ENCODE results near the gene SCN5A.

SCN5A gene

GRCh38 chr3:38617586-38617985 is 31.9 kb downstream of the SCN5A start:
- Histone ChIP-seq H3K4me3 (ENCODE audit: low read depth, low read length) (no peak overlapping the region), H3K9me3 (no peaks in the 10 kb centered on the region), H3K4me1 (no peaks in the 10 kb centered on the region), H3K27me3 (no peaks in the 10 kb centered on the region), H3K36me3 (no peaks in the 10 kb centered on the region)
- no peak for DNase-seq
- TF ChIP-seq CTCF (IDR thresholded peaks at IDR 0.05; ENCODE audit: low read depth, low read length): no peak

GRCh38 chr3:38617137-38617536 is 32.4 kb downstream of the SCN5A start:
- Histone ChIP-seq H3K27me3 (no peaks in the 10 kb centered on the region), H3K9me3 (no peaks in the 10 kb centered on the region), H3K36me3 (no peaks in the 10 kb centered on the region), H3K4me3 (ENCODE audit: low read depth, low read length) (no peak overlapping the region), H3K4me1 (no peaks in the 10 kb centered on the region)
- no peak for TF ChIP-seq CTCF (IDR thresholded peaks at IDR 0.05; ENCODE audit: low read depth, low read length)
- DNase-seq: no peak

- Histone ChIP-seq H3K9me3 (no peaks in the 10 kb centered on the region), H3K36me3 (no peaks in the 10 kb centered on the region), H3K4me3 (ENCODE audit: low read depth, low read length) (no peak overlapping the region), H3K27me3 (no peaks in the 10 kb centered on the region), H3K4me1 (no peaks in the 10 kb centered on the region)
- no peak for TF ChIP-seq CTCF (IDR thresholded peaks at IDR 0.05; ENCODE audit: low read depth, low read length)
- DNase-seq: no peak
Observed at GRCh38 chr3:38616658-38617057, 32.8 kb downstream of the SCN5A start.

- no peaks in the 10 kb centered on the region for H3K9me3 ChIP-seq
- no peak overlapping the region for H3K4me3 ChIP-seq (ENCODE audit: low read depth, low read length)
- no peaks in the 10 kb centered on the region for H3K27me3 ChIP-seq
- no peaks in the 10 kb centered on the region for H3K36me3 ChIP-seq
- no peaks in the 10 kb centered on the region for H3K4me1 ChIP-seq
- DNase-seq: no peak
- TF ChIP-seq CTCF (IDR thresholded peaks at IDR 0.05; ENCODE audit: low read depth, low read length): no peak
Observed at GRCh38 chr3:38616111-38616510, 33.4 kb downstream of the SCN5A start.

GRCh38 chr3:38614651-38615352 is 34.7 kb downstream of the SCN5A start:
- no peak for TF ChIP-seq CTCF (IDR thresholded peaks at IDR 0.05; ENCODE audit: low read depth, low read length)
- no peak overlapping the region for H3K4me3 ChIP-seq (ENCODE audit: low read depth, low read length)
- DNase-seq: no peak
- no peaks in the 10 kb centered on the region for H3K9me3 ChIP-seq
- no peaks in the 10 kb centered on the region for H3K36me3 ChIP-seq
- no peaks in the 10 kb centered on the region for H3K4me1 ChIP-seq
- H3K27me3 ChIP-seq: no peaks in the 10 kb centered on the region

- Histone ChIP-seq H3K27me3 (no peaks in the 10 kb centered on the region), H3K4me3 (ENCODE audit: low read depth, low read length) (no peak overlapping the region), H3K4me1 (no peaks in the 10 kb centered on the region), H3K9me3 (no peaks in the 10 kb centered on the region), H3K36me3 (no peaks in the 10 kb centered on the region)
- TF ChIP-seq CTCF (IDR thresholded peaks at IDR 0.05; ENCODE audit: low read depth, low read length): no peak
- DNase-seq: no peak
Observed at GRCh38 chr3:38614091-38614490, 35.4 kb downstream of the SCN5A start.
